Measurements from ENCODE around the gene TJP1. TPM values are rescaled to one million over a fixed set of nuclear protein-coding genes. Genes with fewer than 3 reads are reported as not detected.
A peak's percentile ranks its signal among the peaks of the same experiment; 100 is the strongest.

Gene TJP1
- total RNA-seq, 1 experiment from 2014 or later: 67.0 TPM

- no TSS peak for BruUV-seq (replicated peaks)
- ATAC-seq (peak; percentile 56), DNase-seq (peak; percentile 95)
- H3K36me3 ChIP-seq (ENCODE audit: low read depth, low read length): no peaks in the 10 kb centered on the region
- H3K27ac ChIP-seq (ENCODE audit: low read length): no peak overlapping the region
- POLR2A ChIA-PET (ENCODE audit: unreplicated experiment): no interaction called here
- H3K4me2 ChIP-seq (ENCODE audit: low read length): no peak overlapping the region
- peaks cover 40% of the 10 kb centered on the region for H3K4me1 ChIP-seq (ENCODE audit: insufficient read depth, low read length)
- no peak overlapping the region for H2AFZ ChIP-seq (ENCODE audit: low read length)
- H4K20me1 ChIP-seq (ENCODE audit: low read length): no peaks in the 10 kb centered on the region
- intact Hi-C loops (cut with micrococcal nuclease): loop anchor here (1.0 kb wide), 4 partner anchors 72 to 407 kb away; no protein-coding TSS in a partner anchor
- no peaks in the 10 kb centered on the region for H3K9me3 ChIP-seq (ENCODE audit: low read length)
- H3K79me2 ChIP-seq (ENCODE audit: low read length): no peaks in the 10 kb centered on the region
- no peak overlapping the region for H3K4me3 ChIP-seq (ENCODE audit: low read length)
- TF ChIP-seq EZH2 (IDR thresholded peaks at IDR 0.05; ENCODE audit: low read length, unreplicated experiment) (no peak), EZH2phosphoT487 (IDR thresholded peaks at IDR 0.05; ENCODE audit: borderline replicate concordance, low read length) (no peak), CTCF (conservative IDR thresholded peaks at IDR 0.05; ENCODE audit: low read depth, low read length) (peak; percentile 98)
- CTCF ChIA-PET: no interaction called here
- no peak overlapping the region for H3K9ac ChIP-seq (ENCODE audit: low read length)
- no peaks in the 10 kb centered on the region for H3K9me2 ChIP-seq (replicated peaks; ENCODE audit: low read length)
- H3K27me3 ChIP-seq (ENCODE audit: low read length): no peaks in the 10 kb centered on the region
- H3F3A ChIP-seq (ENCODE audit: low read length, unreplicated experiment): peaks cover 4% of the 10 kb centered on the region
These were observed 154.1 kb downstream of the TJP1 start for GRCh38 chr15:29668120-29668602.

GRCh38 chr15:29666241-29666640 lies 156.0 kb downstream of the TJP1 start:
- intact Hi-C loops (cut with micrococcal nuclease): no loop called here
- Histone ChIP-seq H4K20me1 (ENCODE audit: low read length) (no peaks in the 10 kb centered on the region), H3K79me2 (ENCODE audit: low read length) (no peaks in the 10 kb centered on the region), H3K27me3 (ENCODE audit: low read length) (no peaks in the 10 kb centered on the region), H3K4me1 (ENCODE audit: insufficient read depth, low read length) (peaks cover 21% of the 10 kb centered on the region), H2AFZ (ENCODE audit: low read length) (no peak overlapping the region), H3K9me2 (replicated peaks; ENCODE audit: low read length) (no peaks in the 10 kb centered on the region), H3K9me3 (ENCODE audit: low read length) (no peaks in the 10 kb centered on the region), H3K9ac (ENCODE audit: low read length) (no peak overlapping the region), H3K27ac (ENCODE audit: low read length) (no peak overlapping the region), H3K4me3 (ENCODE audit: low read length) (no peak overlapping the region), H3F3A (ENCODE audit: low read length, unreplicated experiment) (peaks cover 1% of the 10 kb centered on the region), H3K36me3 (ENCODE audit: low read depth, low read length) (no peaks in the 10 kb centered on the region), H3K4me2 (ENCODE audit: low read length) (no peak overlapping the region)
- ChIA-PET POLR2A (ENCODE audit: unreplicated experiment) (no interaction called here), CTCF (interaction anchor here (0.7 kb wide), 1 partner anchor 408 kb away, joined by 8 read pairs; no protein-coding TSS in a partner anchor)
- no TSS peak for BruUV-seq (replicated peaks)
- TF ChIP-seq EZH2phosphoT487 (IDR thresholded peaks at IDR 0.05; ENCODE audit: borderline replicate concordance, low read length) (no peak), CTCF (conservative IDR thresholded peaks at IDR 0.05; ENCODE audit: low read depth, low read length) (no peak), EZH2 (IDR thresholded peaks at IDR 0.05; ENCODE audit: low read length, unreplicated experiment) (no peak)
- DNase-seq (no peak), ATAC-seq (no peak)

GRCh38 chr15:29665444-29666003 lies 156.7 kb downstream of the TJP1 start:
- CTCF ChIA-PET: no interaction called here
- POLR2A ChIA-PET (ENCODE audit: unreplicated experiment): no interaction called here
- Histone ChIP-seq H3K79me2 (ENCODE audit: low read length) (no peaks in the 10 kb centered on the region), H3K27me3 (ENCODE audit: low read length) (no peaks in the 10 kb centered on the region), H3K4me1 (ENCODE audit: insufficient read depth, low read length) (peaks cover 14% of the 10 kb centered on the region), H3K9ac (ENCODE audit: low read length) (no peak overlapping the region), H3K27ac (ENCODE audit: low read length) (no peak overlapping the region), H3F3A (ENCODE audit: low read length, unreplicated experiment) (no peaks in the 10 kb centered on the region), H3K9me2 (replicated peaks; ENCODE audit: low read length) (no peaks in the 10 kb centered on the region), H3K9me3 (ENCODE audit: low read length) (no peaks in the 10 kb centered on the region), H2AFZ (ENCODE audit: low read length) (no peak overlapping the region), H3K36me3 (ENCODE audit: low read depth, low read length) (no peaks in the 10 kb centered on the region), H4K20me1 (ENCODE audit: low read length) (no peaks in the 10 kb centered on the region), H3K4me2 (ENCODE audit: low read length) (no peak overlapping the region), H3K4me3 (ENCODE audit: low read length) (no peak overlapping the region)
- intact Hi-C loops (cut with micrococcal nuclease): no loop called here
- TF ChIP-seq EZH2phosphoT487 (IDR thresholded peaks at IDR 0.05; ENCODE audit: borderline replicate concordance, low read length): no peak
- TF ChIP-seq EZH2 (IDR thresholded peaks at IDR 0.05; ENCODE audit: low read length, unreplicated experiment): no peak
- TF ChIP-seq CTCF (conservative IDR thresholded peaks at IDR 0.05; ENCODE audit: low read depth, low read length): no peak
- DNase-seq: no peak
- BruUV-seq (replicated peaks): no TSS peak
- ATAC-seq: no peak

Data from PC-3 (cell line).